Left lung (tissue), 10 donors: ENCODE measurements around the gene MXD1. TPM values are rescaled to one million over a fixed set of nuclear protein-coding genes. Genes with fewer than 3 reads are reported as not detected.

Source experiments
- ATAC-seq: fragments of 200-7000 bp; cut with Tn5 transposase; one replicate; pipeline ENCODE4 v1.9.1; 2020; ENCODE audit warnings: moderate library complexity
- DNase-seq, 4 donors: peaks; one replicate each; pipeline ENCODE4 v3.0.0-alpha.2; 2013 to 2020
- H3K27ac ChIP-seq, 2 donors: fragments of 200-600 bp; sonication (generic) in 1 of 2; one replicate each; pipeline versions ENCODE4 v1.5.0 to v1.8.0; 2020 to 2021
- H3K27me3 ChIP-seq, 2 donors: fragments of 200-600 bp; sonication (generic) in 1 of 2; one replicate each; pipeline versions ENCODE4 v1.5.0 to v1.8.0; 2020 to 2021
- H3K36me3 ChIP-seq, 2 donors: fragments of 200-600 bp; sonication (generic) in 1 of 2; one replicate each; pipeline versions ENCODE4 v1.5.0 to v1.8.0; 2020 to 2021
- H3K4me1 ChIP-seq, 2 donors: fragments of 200-600 bp; one replicate each; pipeline ENCODE4 v1.8.0; 2021
- H3K4me3 ChIP-seq, 2 donors: fragments of 200-600 bp; sonication (generic) in 1 of 2; one replicate each; pipeline versions ENCODE4 v1.5.0 to v1.8.0; 2020 to 2021; ENCODE audit warnings: mild to moderate bottlenecking in 1 of 2
- H3K9me3 ChIP-seq, 2 donors: fragments of 200-600 bp; sonication (generic) in 1 of 2; one replicate each; pipeline versions ENCODE4 v1.5.0 to v1.8.0; 2020 to 2021
- intact Hi-C, 2 donors: fragments of 100-400 bp; cut with DNase I; formaldehyde crosslinking; loops; one replicate each; pipeline versions ENCODE4 v1.11.2 to v1.14.2; 2022
- polyA plus RNA-seq, 6 donors: library from polyadenylated mRNA; unstranded; fragments of 120-200 nt; gene quantifications; one replicate each; pipeline ENCODE4 v1.2.1, GENCODE V29; 2013; ENCODE audit not compliant: insufficient read length in 6 of 6
- total RNA-seq, 2 donors: library from RNA; stranded (reverse); fragmentation: NEBNext Ultra II Directional; extraction: Animal tissue kit (Norgen Biotek cat#: 25700); gene quantifications; one replicate each; pipeline ENCODE4 v1.2.1, GENCODE V29; 2021
- TF ChIP-seq, protein P1 (sequence below), 2 donors: fragments of 200-600 bp; sonication (generic) in 1 of 2; IDR thresholded peaks; one replicate each; pipeline versions ENCODE4 v1.5.0 to v1.8.0; 2021; ENCODE audit warnings: antibody characterized with exemption in 2 of 2
- donor health status: DM: no; HTN: yes; CAD: no.
- donor health status: DM: no; HTN: no; CAD: no.

The MXD1 gene
- total and polyA plus RNA-seq, 8 donors: 9.3 to 82.4 (median 12.8) TPM

DNA sequence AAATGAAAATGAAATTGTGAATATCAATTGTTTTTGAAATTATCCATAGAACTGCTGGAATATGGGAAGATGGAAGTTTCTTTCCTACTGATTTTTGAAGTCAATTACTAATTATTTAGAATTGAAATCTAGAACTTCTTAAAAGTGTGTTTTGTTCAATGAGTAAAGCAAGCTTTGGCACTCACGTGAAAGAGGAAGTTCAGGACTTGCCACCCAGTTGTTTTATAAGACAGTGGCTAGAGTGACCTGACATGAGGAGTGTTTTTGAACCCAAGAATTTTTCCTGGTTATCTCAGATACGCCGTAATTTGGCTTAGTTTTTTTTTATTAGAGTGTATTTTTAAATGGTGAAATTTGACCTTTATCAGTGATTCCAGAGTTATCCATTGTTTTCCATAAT, 3.5 kb downstream of the MXD1 start:
- DNase-seq (no peak), ATAC-seq (no peak)
- TF ChIP-seq, protein P1, sequence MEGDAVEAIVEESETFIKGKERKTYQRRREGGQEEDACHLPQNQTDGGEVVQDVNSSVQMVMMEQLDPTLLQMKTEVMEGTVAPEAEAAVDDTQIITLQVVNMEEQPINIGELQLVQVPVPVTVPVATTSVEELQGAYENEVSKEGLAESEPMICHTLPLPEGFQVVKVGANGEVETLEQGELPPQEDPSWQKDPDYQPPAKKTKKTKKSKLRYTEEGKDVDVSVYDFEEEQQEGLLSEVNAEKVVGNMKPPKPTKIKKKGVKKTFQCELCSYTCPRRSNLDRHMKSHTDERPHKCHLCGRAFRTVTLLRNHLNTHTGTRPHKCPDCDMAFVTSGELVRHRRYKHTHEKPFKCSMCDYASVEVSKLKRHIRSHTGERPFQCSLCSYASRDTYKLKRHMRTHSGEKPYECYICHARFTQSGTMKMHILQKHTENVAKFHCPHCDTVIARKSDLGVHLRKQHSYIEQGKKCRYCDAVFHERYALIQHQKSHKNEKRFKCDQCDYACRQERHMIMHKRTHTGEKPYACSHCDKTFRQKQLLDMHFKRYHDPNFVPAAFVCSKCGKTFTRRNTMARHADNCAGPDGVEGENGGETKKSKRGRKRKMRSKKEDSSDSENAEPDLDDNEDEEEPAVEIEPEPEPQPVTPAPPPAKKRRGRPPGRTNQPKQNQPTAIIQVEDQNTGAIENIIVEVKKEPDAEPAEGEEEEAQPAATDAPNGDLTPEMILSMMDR (IDR thresholded peaks at IDR 0.05): no peak
- H3K27ac ChIP-seq: peak overlapping the region; percentile 55 to 98
- peaks cover 12 to 82% of the 10 kb centered on the region in 2 donors for H3K4me1 ChIP-seq
- peaks cover 0 to 62% of the 10 kb centered on the region in 2 donors for H3K36me3 ChIP-seq
- H3K27me3 ChIP-seq: no peaks in the 10 kb centered on the region
- intact Hi-C loops: loop anchor here in 1 of 2 donors (10.0 kb wide), 1 partner anchor 166 kb away; the partner anchor contains the start of gene PCBP1
- peak overlapping the region in 1 of 2 donors; percentile 90 for H3K4me3 ChIP-seq
- H3K9me3 ChIP-seq: no peaks in the 10 kb centered on the region

DNA sequence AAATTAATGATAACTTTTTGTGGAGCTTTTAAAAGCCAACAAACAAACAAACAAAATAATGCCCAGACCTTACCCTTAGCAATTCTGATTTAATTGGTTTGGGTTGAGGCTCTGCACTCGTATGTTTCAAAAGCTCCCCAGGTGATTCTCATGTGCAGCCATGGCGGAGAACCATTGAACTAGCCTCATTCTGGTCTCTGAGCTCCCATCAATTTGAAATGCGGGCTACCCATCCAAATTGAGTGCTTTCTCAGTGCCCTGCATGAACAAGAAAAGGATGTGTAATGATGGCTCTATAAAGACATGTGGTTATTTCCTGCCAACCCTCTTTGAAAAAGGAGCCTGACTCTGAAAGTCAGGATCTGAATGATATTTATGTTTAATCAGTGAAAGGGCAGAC, 8.2 kb downstream of the MXD1 start:
- Histone ChIP-seq H3K27ac (no peak overlapping the region), H3K4me3 (no peak overlapping the region), H3K27me3 (no peaks in the 10 kb centered on the region), H3K4me1 (peaks cover under 1 to 95% of the 10 kb centered on the region in 2 donors), H3K9me3 (no peaks in the 10 kb centered on the region), H3K36me3 (peaks cover 0 to 65% of the 10 kb centered on the region in 2 donors)
- TF ChIP-seq, protein P1 (IDR thresholded peaks at IDR 0.05): no peak
- intact Hi-C loops: no loop called here
- ATAC-seq (no peak), DNase-seq (no peak)

DNA sequence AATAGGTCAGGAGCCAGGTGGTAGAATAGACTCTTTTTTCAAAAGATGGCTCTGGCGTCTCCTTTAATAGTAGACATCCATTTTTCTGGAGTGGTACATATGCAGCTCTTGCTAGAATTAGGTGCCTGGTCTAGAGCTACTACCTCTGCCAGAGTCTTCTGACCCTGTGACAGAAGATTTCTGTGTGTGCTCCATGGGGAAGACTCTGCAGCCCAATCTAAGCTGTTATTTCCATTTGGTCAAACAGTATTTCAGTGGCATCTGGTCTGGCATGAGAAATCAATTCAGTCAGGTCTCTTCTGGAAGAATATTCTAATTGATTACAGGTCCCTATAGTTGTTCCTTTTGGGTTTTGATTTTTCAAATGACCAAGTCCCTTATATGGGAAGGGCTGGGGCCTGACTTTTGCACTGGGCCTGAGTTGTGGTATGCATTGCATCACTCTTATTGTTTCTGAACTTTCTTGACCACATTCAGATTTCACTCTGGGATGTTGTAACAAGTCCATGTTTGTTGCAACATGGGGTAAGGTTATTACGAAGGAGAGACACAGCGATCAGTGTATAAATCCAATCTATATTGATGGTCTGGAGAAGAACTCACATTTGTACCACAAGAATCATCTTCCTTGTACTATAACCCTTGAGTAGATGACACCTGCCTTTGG, 12.1 kb downstream of the MXD1 start:
- TF ChIP-seq, protein P1 (IDR thresholded peaks at IDR 0.05): no peak
- peak; percentile 53 for ATAC-seq
- peaks cover 0 to 59% of the 10 kb centered on the region in 2 donors for H3K36me3 ChIP-seq
- H3K9me3 ChIP-seq: no peaks in the 10 kb centered on the region
- DNase-seq: no peak
- intact Hi-C loops: no loop called here
- no peaks in the 10 kb centered on the region for H3K27me3 ChIP-seq
- peak overlapping the region in 1 of 2 donors; percentile 8 for H3K4me3 ChIP-seq
- H3K27ac ChIP-seq: peak overlapping the region in 1 of 2 donors; percentile 45
- peaks cover 0 to 94% of the 10 kb centered on the region in 2 donors for H3K4me1 ChIP-seq

DNA sequence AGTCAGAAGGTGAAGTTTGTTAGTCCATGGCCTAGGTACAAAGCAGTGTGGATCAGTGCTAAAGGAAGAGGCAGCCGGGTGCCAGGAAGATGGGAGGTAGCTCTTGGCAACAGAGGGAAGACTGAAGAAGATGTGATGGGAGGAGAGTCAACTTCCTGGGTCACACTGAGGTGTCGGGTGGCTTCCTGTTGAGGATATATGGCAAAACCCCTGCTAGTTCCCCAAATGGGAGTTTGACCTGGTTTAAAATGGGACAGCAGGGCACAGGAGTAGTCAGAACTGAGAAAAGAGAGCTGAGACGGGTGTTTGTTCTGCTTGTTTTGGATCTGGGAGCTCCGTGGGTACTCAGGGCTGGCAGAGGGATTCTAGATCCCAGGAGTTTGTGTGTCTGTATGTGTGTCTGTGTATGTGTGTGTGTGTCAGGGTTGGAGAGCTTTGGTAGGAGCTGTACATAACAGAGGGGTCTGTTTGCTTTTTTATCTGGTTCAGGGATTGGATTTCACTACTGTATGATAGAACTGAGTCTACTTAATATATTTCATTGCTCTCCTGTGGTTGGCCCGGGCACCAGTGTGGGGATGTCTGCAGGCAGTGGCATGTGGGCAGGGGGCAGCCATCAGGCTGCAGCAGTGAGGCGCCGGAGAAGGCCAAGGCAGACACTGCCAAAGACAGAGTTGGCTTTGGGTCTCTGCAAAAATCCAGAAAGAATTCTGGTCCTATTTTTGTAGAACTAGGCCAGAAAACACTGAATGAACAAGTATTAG, 17.1 kb downstream of the MXD1 start:
- TF ChIP-seq, protein P1 (IDR thresholded peaks at IDR 0.05): no peak
- peaks cover 0 to 50% of the 10 kb centered on the region in 2 donors for H3K36me3 ChIP-seq
- H3K9me3 ChIP-seq: no peaks in the 10 kb centered on the region
- ATAC-seq (no peak), DNase-seq (no peak)
- intact Hi-C loops: no loop called here
- H3K4me1 ChIP-seq: peaks cover 6 to 95% of the 10 kb centered on the region in 2 donors
- peak overlapping the region in 1 of 2 donors; percentile 77 for H3K27ac ChIP-seq
- no peak overlapping the region for H3K4me3 ChIP-seq
- H3K27me3 ChIP-seq: no peaks in the 10 kb centered on the region

DNA sequence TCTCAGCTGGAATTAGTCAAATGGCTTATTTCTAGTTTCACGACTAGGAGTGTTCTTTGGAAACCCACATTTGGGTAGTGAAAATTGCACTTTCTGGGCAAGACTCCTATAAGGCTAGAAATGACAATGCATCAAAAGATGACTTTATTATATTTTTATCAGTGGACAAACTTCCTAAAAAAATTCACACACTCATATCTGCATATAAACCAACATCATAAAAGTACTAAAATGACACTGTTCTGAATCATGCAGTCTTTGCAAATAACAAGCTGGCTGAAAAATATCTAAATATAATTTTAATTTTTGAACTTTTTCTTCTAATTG, 17.6 kb downstream of the MXD1 start:
- Histone ChIP-seq H3K9me3 (no peaks in the 10 kb centered on the region), H3K27me3 (no peaks in the 10 kb centered on the region), H3K27ac (peak overlapping the region in 1 of 2 donors; percentile 77), H3K36me3 (peaks cover 0 to 56% of the 10 kb centered on the region in 2 donors), H3K4me1 (peaks cover 6 to 94% of the 10 kb centered on the region in 2 donors), H3K4me3 (no peak overlapping the region)
- no peak for ATAC-seq
- TF ChIP-seq, protein P1 (IDR thresholded peaks at IDR 0.05): no peak
- no peak for DNase-seq
- intact Hi-C loops: no loop called here
